ENCODE data around the gene TTBK2. TPM values are rescaled to one million over a fixed set of nuclear protein-coding genes. Genes with fewer than 3 reads are reported as not detected.
"Not testable (repeated sequence)": the region's sequence is repeated elsewhere in the genome, so short reads cannot be mapped to it uniquely, and the experiment has no call there.

TTBK2 gene
- total RNA-seq, 1 donor from 2014 or later = 16.1 TPM

GRCh38 chr15:42761813-42762212 lies 158.8 kb downstream of the TTBK2 start:
- H3K4me3 Mint-ChIP-seq; DNase-seq (ENCODE audit: extremely low spot score, unreplicated experiment); H3K27ac Mint-ChIP-seq; H3K4me1 Mint-ChIP-seq (ENCODE audit: unreplicated experiment); H3K27me3 Mint-ChIP-seq: not testable (repeated sequence)
- Mint-ChIP-seq H3K9me3 (peaks cover 10% of the 10 kb centered on the region), H3K36me3 (peaks cover 26% of the 10 kb centered on the region)

GRCh38 chr15:42760759-42761158 lies 159.8 kb downstream of the TTBK2 start:
- no peak overlapping the region for H3K27ac Mint-ChIP-seq
- peaks cover 26% of the 10 kb centered on the region for H3K36me3 Mint-ChIP-seq
- no peak overlapping the region for H3K4me3 Mint-ChIP-seq
- no peak for DNase-seq (ENCODE audit: extremely low spot score, unreplicated experiment)
- no peak for TF ChIP-seq CTCF (conservative IDR thresholded peaks at IDR 0.05)
- H3K27me3 Mint-ChIP-seq = no peaks in the 10 kb centered on the region
- peaks cover 10% of the 10 kb centered on the region for H3K9me3 Mint-ChIP-seq
- H3K4me1 Mint-ChIP-seq (ENCODE audit: unreplicated experiment) = no peaks in the 10 kb centered on the region

- no peak for DNase-seq (ENCODE audit: extremely low spot score, unreplicated experiment)
- TF ChIP-seq CTCF (conservative IDR thresholded peaks at IDR 0.05) = no peak
- peaks cover 26% of the 10 kb centered on the region for H3K36me3 Mint-ChIP-seq
- no peak overlapping the region for H3K27ac Mint-ChIP-seq
- H3K4me3 Mint-ChIP-seq = no peak overlapping the region
- H3K27me3 Mint-ChIP-seq = no peaks in the 10 kb centered on the region
- no peaks in the 10 kb centered on the region for H3K4me1 Mint-ChIP-seq (ENCODE audit: unreplicated experiment)
- peaks cover 10% of the 10 kb centered on the region for H3K9me3 Mint-ChIP-seq
Measured at GRCh38 chr15:42759093-42759492, 161.5 kb downstream of the TTBK2 start.

- no peak overlapping the region for H3K27ac Mint-ChIP-seq
Measured at GRCh38 chr15:42750306-42750705, 170.3 kb downstream of the TTBK2 start.

GRCh38 chr15:42749266-42749665 lies 171.3 kb downstream of the TTBK2 start:
- no peaks in the 10 kb centered on the region for H3K27me3 Mint-ChIP-seq
- H3K27ac Mint-ChIP-seq = no peak overlapping the region
- no peak overlapping the region for H3K4me3 Mint-ChIP-seq
- no peak for DNase-seq (ENCODE audit: extremely low spot score, unreplicated experiment)
- H3K36me3 Mint-ChIP-seq = peaks cover 28% of the 10 kb centered on the region
- no peaks in the 10 kb centered on the region for H3K4me1 Mint-ChIP-seq (ENCODE audit: unreplicated experiment)
- no peak for TF ChIP-seq CTCF (conservative IDR thresholded peaks at IDR 0.05)
- H3K9me3 Mint-ChIP-seq = no peaks in the 10 kb centered on the region

More at GRCh38 chr15:42750306-42750705, 170.3 kb downstream of the TTBK2 start:
- Mint-ChIP-seq H3K4me1 (ENCODE audit: unreplicated experiment) (no peaks in the 10 kb centered on the region), H3K9me3 (no peaks in the 10 kb centered on the region), H3K27me3 (no peaks in the 10 kb centered on the region), H3K4me3 (no peak overlapping the region), H3K36me3 (peaks cover 28% of the 10 kb centered on the region)
- DNase-seq (ENCODE audit: extremely low spot score, unreplicated experiment) = no peak
- no peak for TF ChIP-seq CTCF (conservative IDR thresholded peaks at IDR 0.05)

- DNase-seq (ENCODE audit: extremely low spot score, unreplicated experiment) = no peak
- TF ChIP-seq CTCF (conservative IDR thresholded peaks at IDR 0.05) = no peak
- no peaks in the 10 kb centered on the region for H3K36me3 Mint-ChIP-seq
- no peaks in the 10 kb centered on the region for H3K27me3 Mint-ChIP-seq
- no peak overlapping the region for H3K27ac Mint-ChIP-seq
- no peak overlapping the region for H3K4me3 Mint-ChIP-seq
- H3K4me1 Mint-ChIP-seq (ENCODE audit: unreplicated experiment) = peaks cover 9% of the 10 kb centered on the region
- H3K9me3 Mint-ChIP-seq = no peaks in the 10 kb centered on the region
Measured at GRCh38 chr15:42744195-42744594, 176.4 kb downstream of the TTBK2 start.
